Measurements from ENCODE around the gene TMEM245.

GRCh38 chr9:109033941-109034700 lies 85.6 kb downstream of the TMEM245 start:
- no peak for TF ChIP-seq CTCF (tag by site-specific recombination; IDR thresholded peaks at IDR 0.05)
- no peak for TF ChIP-seq SP3 (tag by site-specific recombination; IDR thresholded peaks at IDR 0.05)
- no peak for TF ChIP-seq REST (tag by site-specific recombination; IDR thresholded peaks at IDR 0.05)
- no peak for TF ChIP-seq ZBTB49 (tag by site-specific recombination; IDR thresholded peaks at IDR 0.05; ENCODE audit: low read depth)
- TF ChIP-seq ZSCAN23 (tag by site-specific recombination; IDR thresholded peaks at IDR 0.05) = no peak
- TF ChIP-seq ZFP3 (tag by site-specific recombination; IDR thresholded peaks at IDR 0.05; ENCODE audit: low read depth) = no peak
- TF ChIP-seq ZBTB7A (tag by site-specific recombination; IDR thresholded peaks at IDR 0.05; ENCODE audit: low read depth) = no peak
